ENCODE data around the gene PIK3AP1.

Gene PIK3AP1

DNA sequence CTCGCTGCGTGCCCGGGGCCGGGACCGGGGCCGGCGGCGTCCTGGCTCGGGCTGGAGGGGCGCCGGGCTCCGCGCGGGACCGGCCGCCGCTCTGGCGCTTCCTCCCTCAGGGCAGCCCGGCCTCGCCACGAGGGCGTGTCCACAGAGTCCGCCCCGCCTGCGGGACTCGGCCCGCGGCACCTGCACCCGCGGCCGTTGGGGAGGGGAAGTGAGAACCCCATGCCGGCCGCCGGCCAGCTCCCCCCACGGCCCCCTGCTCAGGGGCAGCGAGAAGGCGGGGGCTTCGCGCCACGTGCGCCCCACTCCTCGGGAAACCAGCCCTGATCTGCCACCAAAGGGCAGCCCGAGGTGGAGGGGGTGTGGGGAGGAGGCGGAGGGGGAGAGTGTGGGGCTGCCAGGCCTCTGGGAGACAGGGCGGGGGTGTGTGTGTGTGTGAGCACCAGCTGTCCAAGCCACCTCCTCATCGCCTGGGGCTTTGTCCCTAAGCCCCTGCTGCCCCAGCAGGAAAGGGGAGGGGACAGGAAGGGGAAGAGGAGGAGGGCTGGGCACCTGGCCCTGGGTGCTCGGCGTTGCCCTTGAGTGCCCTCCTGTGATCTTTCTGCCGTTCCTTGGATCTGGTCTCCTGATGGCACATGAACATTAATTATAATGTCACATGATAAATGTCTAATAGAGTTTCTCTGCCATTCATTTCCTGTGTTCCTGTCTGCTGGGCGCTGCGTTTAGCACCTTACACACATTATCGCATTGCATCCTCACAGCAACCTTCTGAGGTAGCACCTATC, at the start of gene PIK3AP1:
Gene PIK3AP1, minus strand, starts transcription at position 93 of the 785 bp plus-strand sequence. CDS start 120 bp downstream, outside the sequence.
- Histone ChIP-seq H3K27ac (ENCODE audit: low read depth, low read length) (peak within 1 kb of the TSS; percentile 96), H3K27me3 (ENCODE audit: low read length) (no peaks in the 10 kb centered on the region), H3F3A (ENCODE audit: insufficient read depth) (peaks cover 24% of the 10 kb centered on the region), H3K9me2 (replicated peaks; ENCODE audit: insufficient read depth, low read length) (no peaks in the 10 kb centered on the region), H3K4me2 (ENCODE audit: low read depth, low read length, poor library complexity, severe bottlenecking) (peak within 1 kb of the TSS; percentile 95), H3K9ac (ENCODE audit: low read length) (peak within 1 kb of the TSS; percentile 83), H4K20me1 (ENCODE audit: low read depth, low read length) (no peaks in the 10 kb centered on the region), H3K36me3 (ENCODE audit: low read length) (peaks cover 5% of the 10 kb centered on the region; the same call in 1 of the 2 replicates), H3K79me2 (ENCODE audit: insufficient read depth, low read length) (peaks cover 42% of the 10 kb centered on the region), H3K9me3 (ENCODE audit: insufficient read depth, low read length) (no peaks in the 10 kb centered on the region), H3K4me3 (ENCODE audit: insufficient read depth, low read length, poor library complexity, severe bottlenecking) (peak within 1 kb of the TSS; percentile 78), H2AFZ (ENCODE audit: low read depth, low read length, severe bottlenecking) (peak within 1 kb of the TSS; percentile 1)
- no peak for TF ChIP-seq CTCF (IDR thresholded peaks at IDR 0.05; ENCODE audit: insufficient read depth, low read length, poor library complexity, severe bottlenecking)
- TF ChIP-seq EZH2phosphoT487 (conservative IDR thresholded peaks at IDR 0.05; ENCODE audit: low read length), result no peak

- no peak overlapping the region for H3K9ac ChIP-seq (ENCODE audit: low read length)
- H3K4me2 ChIP-seq (ENCODE audit: low read depth, low read length, poor library complexity, severe bottlenecking), result no peak overlapping the region
- 0 out of 2 replicates have a peak, but pooled peaks cover 5% of the 10 kb centered on the region for H3F3A ChIP-seq (ENCODE audit: insufficient read depth)
- H3K27ac ChIP-seq (ENCODE audit: low read depth, low read length), result no peak overlapping the region
- H3K9me3 ChIP-seq (ENCODE audit: insufficient read depth, low read length), result peaks cover 8% of the 10 kb centered on the region; the same call in 1 of the 2 replicates
- no peaks in the 10 kb centered on the region for H3K79me2 ChIP-seq (ENCODE audit: insufficient read depth, low read length)
- no peaks in the 10 kb centered on the region for H3K9me2 ChIP-seq (replicated peaks; ENCODE audit: insufficient read depth, low read length)
- H3K27me3 ChIP-seq (ENCODE audit: low read length), result no peaks in the 10 kb centered on the region
- no peaks in the 10 kb centered on the region for H4K20me1 ChIP-seq (ENCODE audit: low read depth, low read length)
- no peak overlapping the region for H3K4me3 ChIP-seq (ENCODE audit: insufficient read depth, low read length, poor library complexity, severe bottlenecking)
- H2AFZ ChIP-seq (ENCODE audit: low read depth, low read length, severe bottlenecking), result no peak overlapping the region
- no peak for TF ChIP-seq EZH2phosphoT487 (conservative IDR thresholded peaks at IDR 0.05; ENCODE audit: low read length)
- no peak for TF ChIP-seq CTCF (IDR thresholded peaks at IDR 0.05; ENCODE audit: insufficient read depth, low read length, poor library complexity, severe bottlenecking)
- H3K36me3 ChIP-seq (ENCODE audit: low read length), result no peaks in the 10 kb centered on the region
Observed at GRCh38 chr10:96768136-96768535, 47.8 kb upstream of the PIK3AP1 start.

DNA sequence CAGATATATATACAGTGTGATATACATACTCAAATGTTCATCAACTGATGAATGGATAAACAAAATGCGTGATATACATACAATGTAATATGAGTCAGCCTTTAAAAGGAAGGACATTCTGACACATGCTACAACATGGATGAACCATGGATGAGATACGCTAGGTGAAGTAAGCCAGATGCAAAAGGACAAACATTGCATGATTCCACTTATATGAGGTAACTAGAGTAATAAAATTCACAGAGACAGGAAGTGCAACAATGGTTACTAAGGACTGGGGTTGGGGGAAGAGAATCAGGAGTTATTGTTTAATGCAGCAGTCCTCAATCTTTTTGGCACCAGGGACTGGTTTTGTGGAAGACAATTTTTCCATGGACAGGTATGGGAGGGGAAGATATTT, 47.3 kb upstream of the PIK3AP1 start:
- H4K20me1 ChIP-seq (ENCODE audit: low read depth, low read length), result no peaks in the 10 kb centered on the region
- TF ChIP-seq EZH2phosphoT487 (conservative IDR thresholded peaks at IDR 0.05; ENCODE audit: low read length) (no peak), CTCF (IDR thresholded peaks at IDR 0.05; ENCODE audit: insufficient read depth, low read length, poor library complexity, severe bottlenecking) (no peak)
- H3K4me3 ChIP-seq (ENCODE audit: insufficient read depth, low read length, poor library complexity, severe bottlenecking), result no peak overlapping the region
- no peaks in the 10 kb centered on the region for H3K9me2 ChIP-seq (replicated peaks; ENCODE audit: insufficient read depth, low read length)
- peaks cover 6% of the 10 kb centered on the region; the same call in 1 of the 2 replicates for H3K9me3 ChIP-seq (ENCODE audit: insufficient read depth, low read length)
- no peaks in the 10 kb centered on the region for H3K36me3 ChIP-seq (ENCODE audit: low read length)
- H3K27ac ChIP-seq (ENCODE audit: low read depth, low read length), result no peak overlapping the region
- H2AFZ ChIP-seq (ENCODE audit: low read depth, low read length, severe bottlenecking), result no peak overlapping the region
- H3K79me2 ChIP-seq (ENCODE audit: insufficient read depth, low read length), result no peaks in the 10 kb centered on the region
- H3K27me3 ChIP-seq (ENCODE audit: low read length), result no peaks in the 10 kb centered on the region
- H3F3A ChIP-seq (ENCODE audit: insufficient read depth), result 0 out of 2 replicates have a peak, but pooled peaks cover 5% of the 10 kb centered on the region
- no peak overlapping the region for H3K9ac ChIP-seq (ENCODE audit: low read length)
- H3K4me2 ChIP-seq (ENCODE audit: low read depth, low read length, poor library complexity, severe bottlenecking), result no peak overlapping the region
